HG03060 (cell line): ENCODE data around the gene COL23A1.
"Not testable (repeated sequence)": the region's sequence is repeated elsewhere in the genome, so short reads cannot be mapped to it uniquely, and the experiment has no call there.

ENCODE experiments used
- ATAC-seq: cut with Tn5 transposase; IDR thresholded peaks from one replicate; pipeline ENCODE4 v1.9.1; 2021; ENCODE audit warnings: low read depth, moderate number of reproducible peaks; ENCODE audit not compliant: unreplicated experiment

The COL23A1 gene

GRCh38 chr5:178486878-178487512, 103.2 kb downstream of the COL23A1 start:
- not testable (repeated sequence) for ATAC-seq

GRCh38 chr5:178486239-178486641, 104.0 kb downstream of the COL23A1 start:
- ATAC-seq: no peak

GRCh38 chr5:178483620-178484019, 106.6 kb downstream of the COL23A1 start:
- ATAC-seq: no peak

- no peak for ATAC-seq
These were observed 110.9 kb downstream of the COL23A1 start for GRCh38 chr5:178479261-178479660.

GRCh38 chr5:178478370-178478769, 111.8 kb downstream of the COL23A1 start:
- no peak for ATAC-seq

- ATAC-seq: no peak
These were observed 112.4 kb downstream of the COL23A1 start for GRCh38 chr5:178477802-178478201.

GRCh38 chr5:178476972-178477754, 113.0 kb downstream of the COL23A1 start:
- ATAC-seq: no peak

GRCh38 chr5:178476531-178476930, 113.7 kb downstream of the COL23A1 start:
- ATAC-seq: no peak

- ATAC-seq: no peak
These were observed 114.8 kb downstream of the COL23A1 start for GRCh38 chr5:178475422-178475821.

GRCh38 chr5:178474562-178475184, 115.5 kb downstream of the COL23A1 start:
- no peak for ATAC-seq

GRCh38 chr5:178473854-178474253, 116.3 kb downstream of the COL23A1 start:
- no peak for ATAC-seq

- no peak for ATAC-seq
These were observed 118.1 kb downstream of the COL23A1 start for GRCh38 chr5:178472138-178472537.

GRCh38 chr5:178471711-178472110, 118.5 kb downstream of the COL23A1 start:
- no peak for ATAC-seq

- no peak for ATAC-seq
These were observed 119.5 kb downstream of the COL23A1 start for GRCh38 chr5:178470760-178471025.

- ATAC-seq: no peak
These were observed 120.0 kb downstream of the COL23A1 start for GRCh38 chr5:178469975-178470759.

- no peak for ATAC-seq
These were observed 120.9 kb downstream of the COL23A1 start for GRCh38 chr5:178469011-178469974.

GRCh38 chr5:178468196-178468685, 122.0 kb downstream of the COL23A1 start:
- ATAC-seq: no peak

- ATAC-seq: no peak
These were observed 122.5 kb downstream of the COL23A1 start for GRCh38 chr5:178467568-178468195.

GRCh38 chr5:178467205-178467567, 123.0 kb downstream of the COL23A1 start:
- ATAC-seq: no peak
